ENCODE data around the gene MICAL2. TPM values are rescaled to one million over a fixed set of nuclear protein-coding genes. Genes with fewer than 3 reads are reported as not detected.

MICAL2 gene
- total RNA-seq, 1 donor from 2014 or later: 197 TPM

- Histone ChIP-seq H3K9me3 (no peaks in the 10 kb centered on the region), H3K27ac (no peak overlapping the region), H3K4me3 (no peak overlapping the region), H3K36me3 (no peaks in the 10 kb centered on the region), H3K27me3 (no peaks in the 10 kb centered on the region), H3K4me1 (peaks cover 49% of the 10 kb centered on the region)
- no peak for TF ChIP-seq CTCF (IDR thresholded peaks at IDR 0.05)
- DNase-seq: no peak
- ATAC-seq: no peak
- intact Hi-C loops (cut with DNase I): loop anchor here (10.0 kb wide), 1 partner anchor 65 kb away; no protein-coding TSS in a partner anchor
Measured at GRCh38 chr11:12119502-12119901, 9.1 kb downstream of the MICAL2 start.

- no peak for DNase-seq
- H3K4me1 ChIP-seq: peaks cover 57% of the 10 kb centered on the region
- no peaks in the 10 kb centered on the region for H3K27me3 ChIP-seq
- no peak overlapping the region for H3K4me3 ChIP-seq
- no peaks in the 10 kb centered on the region for H3K9me3 ChIP-seq
- no peak overlapping the region for H3K27ac ChIP-seq
- H3K36me3 ChIP-seq: no peaks in the 10 kb centered on the region
- no peak for TF ChIP-seq CTCF (IDR thresholded peaks at IDR 0.05)
- ATAC-seq: peak; percentile 4
- intact Hi-C loops (cut with DNase I): no loop called here
Measured at GRCh38 chr11:12120031-12121008, 9.9 kb downstream of the MICAL2 start.

GRCh38 chr11:12121011-12121410, 10.6 kb downstream of the MICAL2 start:
- H3K27me3 ChIP-seq: no peaks in the 10 kb centered on the region
- H3K4me3 ChIP-seq: no peak overlapping the region
- H3K4me1 ChIP-seq: peaks cover 64% of the 10 kb centered on the region
- intact Hi-C loops (cut with DNase I): no loop called here
- no peak for ATAC-seq
- H3K9me3 ChIP-seq: no peaks in the 10 kb centered on the region
- DNase-seq: no peak
- TF ChIP-seq CTCF (IDR thresholded peaks at IDR 0.05): no peak
- no peak overlapping the region for H3K27ac ChIP-seq
- no peaks in the 10 kb centered on the region for H3K36me3 ChIP-seq

- no peaks in the 10 kb centered on the region for H3K9me3 ChIP-seq
- no peak for TF ChIP-seq CTCF (IDR thresholded peaks at IDR 0.05)
- ATAC-seq (no peak), DNase-seq (no peak)
- intact Hi-C loops (cut with DNase I): no loop called here
- H3K4me3 ChIP-seq: no peak overlapping the region
- H3K4me1 ChIP-seq: peaks cover 69% of the 10 kb centered on the region
- no peaks in the 10 kb centered on the region for H3K36me3 ChIP-seq
- H3K27me3 ChIP-seq: no peaks in the 10 kb centered on the region
- H3K27ac ChIP-seq: no peak overlapping the region
Measured at GRCh38 chr11:12121517-12121916, 11.1 kb downstream of the MICAL2 start.

GRCh38 chr11:12122083-12122482, 11.7 kb downstream of the MICAL2 start:
- Histone ChIP-seq H3K4me3 (no peak overlapping the region), H3K36me3 (no peaks in the 10 kb centered on the region), H3K4me1 (peaks cover 68% of the 10 kb centered on the region), H3K9me3 (no peaks in the 10 kb centered on the region), H3K27me3 (no peaks in the 10 kb centered on the region), H3K27ac (no peak overlapping the region)
- DNase-seq: peak; percentile 72
- intact Hi-C loops (cut with DNase I): no loop called here
- peak; percentile 48 for TF ChIP-seq CTCF (IDR thresholded peaks at IDR 0.05)
- ATAC-seq: peak; percentile 71

Data from upper lobe of right lung (tissue), 1 donor.